HL-60/S4 treated with retinoic acid at 250 ng/mL for 4 days and 3 days (cell line): ENCODE results near the gene PAM.

ENCODE experiments used
- in situ Hi-C: fragments of 300-500 bp; cut with MboI; formaldehyde crosslinking; loops from 2 replicates; pipeline ENCODE4 v1.7.0; 2022; ENCODE audit warnings: low sequenced_read_pairs

PAM gene

DNA sequence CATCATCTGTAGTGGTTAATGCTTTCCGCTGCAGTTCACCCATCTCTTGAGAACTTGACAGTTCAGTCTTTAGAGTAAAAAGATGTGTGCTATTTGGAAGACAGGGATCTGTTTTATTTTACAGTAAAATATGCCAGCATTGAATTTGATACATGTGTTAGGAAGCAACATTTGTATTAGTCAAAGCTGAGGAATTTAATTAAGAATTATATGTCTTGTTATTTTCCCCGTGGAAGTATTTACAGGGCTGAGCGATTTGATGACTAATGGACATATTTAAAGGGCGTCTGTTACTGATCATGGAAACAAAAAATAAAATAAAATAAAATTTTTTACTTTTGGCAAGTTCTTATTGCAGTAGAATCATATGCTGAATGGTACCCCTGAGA lies 101.3 kb downstream of the PAM start:
- in situ Hi-C loops, result no loop called here

DNA sequence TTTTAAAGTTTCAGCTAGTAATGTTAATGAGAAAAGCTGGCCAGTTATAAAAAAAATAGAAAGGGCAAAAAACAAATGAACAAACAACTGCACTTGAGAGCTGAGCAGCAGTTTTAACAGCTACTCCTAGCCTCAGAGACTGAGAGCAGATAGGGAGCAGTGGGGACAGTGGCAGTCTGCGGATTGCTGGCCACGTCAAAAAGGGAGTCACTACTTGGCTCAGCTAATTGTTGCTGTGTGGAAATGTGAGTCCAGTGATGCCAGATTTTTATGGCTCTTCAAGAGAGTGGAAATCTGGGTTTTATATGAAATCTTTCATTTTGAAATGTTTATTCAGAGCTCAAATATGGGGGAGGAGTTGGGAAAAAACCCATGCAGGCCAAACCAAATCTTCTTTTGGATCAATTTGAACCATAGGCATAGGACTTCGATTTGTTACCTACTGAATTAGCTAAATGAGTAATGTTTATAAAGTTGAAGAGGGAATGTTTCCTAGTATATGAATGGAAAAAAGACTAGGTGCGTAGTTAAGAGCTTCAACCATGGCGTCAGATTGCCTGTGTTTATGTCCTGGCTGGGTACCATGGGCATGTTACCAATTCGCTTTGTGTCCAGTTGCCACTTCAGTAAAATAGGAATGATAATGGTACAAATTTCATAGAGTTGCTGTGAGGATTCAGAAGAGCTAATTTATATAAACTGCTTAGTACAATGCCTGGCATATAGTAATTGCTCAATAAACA lies 102.1 kb downstream of the PAM start:
- in situ Hi-C loops, result no loop called here

GRCh38 chr5:102858221-102858620 lies 103.1 kb downstream of the PAM start:
- in situ Hi-C loops, result no loop called here

GRCh38 chr5:102858808-102859207 lies 103.7 kb downstream of the PAM start:
- in situ Hi-C loops, result no loop called here

DNA sequence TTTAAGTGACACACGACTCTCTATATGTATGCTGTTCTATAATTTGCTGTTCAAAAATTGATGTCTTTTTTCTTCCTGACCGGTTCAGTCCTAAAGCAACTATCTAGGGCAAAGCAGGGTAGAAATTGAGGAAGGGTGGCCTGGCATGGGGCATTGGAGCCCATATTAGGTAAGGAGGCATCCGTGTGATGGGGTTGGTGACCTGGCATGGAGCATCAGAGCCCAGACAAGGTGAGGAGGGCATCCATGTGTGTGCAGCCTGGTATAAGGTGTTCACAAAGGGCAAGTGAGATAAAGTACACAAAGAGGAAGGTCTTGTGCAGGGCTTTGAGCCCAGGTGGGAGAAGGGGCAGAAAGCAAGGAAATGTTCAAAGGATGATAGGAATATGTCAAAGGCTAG lies 104.9 kb downstream of the PAM start:
- in situ Hi-C loops, result no loop called here

DNA sequence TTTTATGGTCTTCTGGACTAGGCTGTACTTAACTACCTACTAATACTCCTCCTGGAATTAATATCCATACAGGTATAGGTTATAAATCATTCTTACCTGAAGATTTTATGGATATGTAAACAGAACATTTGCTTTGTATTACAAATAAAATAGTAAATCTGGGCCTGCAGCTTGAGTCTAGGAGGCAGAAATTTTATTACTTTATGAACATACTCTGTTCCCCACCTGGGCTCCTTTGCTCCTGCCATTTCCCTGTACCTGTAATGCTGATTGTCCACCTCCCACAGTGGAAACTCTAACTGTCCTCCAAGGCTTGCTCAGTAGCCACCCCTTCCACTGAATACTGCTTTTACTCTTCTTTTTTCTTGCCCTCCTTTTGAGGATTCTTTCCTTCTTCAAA lies 108.0 kb downstream of the PAM start:
- in situ Hi-C loops, result no loop called here

GRCh38 chr5:102863764-102864560 lies 108.9 kb downstream of the PAM start:
- in situ Hi-C loops, result no loop called here

DNA sequence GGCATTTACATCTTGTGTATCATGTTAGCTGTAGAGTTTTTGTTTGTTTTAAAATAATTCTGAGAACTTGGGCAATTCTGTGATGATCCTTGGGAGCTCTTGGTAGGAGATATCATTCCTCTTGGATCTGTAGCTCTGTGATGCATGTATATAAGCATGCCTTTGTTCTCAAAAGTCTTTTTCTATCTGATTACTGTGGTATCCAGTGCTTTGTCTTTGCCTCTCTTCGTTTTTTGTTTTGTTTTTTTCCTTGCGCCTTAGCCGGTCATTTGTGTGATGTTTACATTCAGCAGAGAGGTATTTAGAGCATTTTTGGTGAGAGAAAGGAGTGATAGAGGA lies 110.0 kb downstream of the PAM start:
- in situ Hi-C loops, result no loop called here

DNA sequence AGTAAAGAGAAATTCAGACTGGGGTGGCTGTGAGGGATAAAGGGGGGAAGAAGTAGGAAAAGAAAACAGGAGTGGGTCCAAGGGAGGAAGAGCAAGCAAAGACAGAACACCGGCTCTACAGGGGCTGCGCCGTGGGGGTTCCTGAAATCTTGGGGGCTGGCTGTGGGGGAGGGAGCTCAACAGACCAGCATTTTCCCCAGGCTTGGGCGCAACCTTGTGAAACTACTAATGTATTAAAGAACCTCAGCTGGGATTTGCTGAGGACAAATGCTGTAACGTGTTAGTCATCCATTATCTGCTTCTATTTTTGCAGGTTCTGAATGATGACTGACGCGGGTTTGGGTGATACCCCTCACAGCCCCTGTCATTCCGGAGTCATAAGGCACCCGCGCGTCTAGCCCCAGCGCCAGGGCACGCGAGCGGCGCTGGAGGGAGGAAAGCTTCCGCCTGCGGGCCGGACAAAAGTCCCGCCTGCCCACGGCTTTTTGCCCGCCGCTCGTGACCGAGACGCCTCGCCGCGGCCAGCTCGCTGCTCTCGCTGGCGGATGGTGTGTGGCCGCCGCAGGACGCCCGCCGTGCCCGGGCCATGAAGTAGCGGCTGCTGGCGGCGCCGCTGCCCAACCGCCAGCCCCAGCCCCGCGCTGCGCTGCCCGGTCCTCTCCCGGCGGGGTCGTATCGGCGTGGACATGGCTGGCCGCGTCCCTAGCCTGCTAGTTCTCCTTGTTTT lies 110.6 kb downstream of the PAM start:
- in situ Hi-C loops, result no loop called here

DNA sequence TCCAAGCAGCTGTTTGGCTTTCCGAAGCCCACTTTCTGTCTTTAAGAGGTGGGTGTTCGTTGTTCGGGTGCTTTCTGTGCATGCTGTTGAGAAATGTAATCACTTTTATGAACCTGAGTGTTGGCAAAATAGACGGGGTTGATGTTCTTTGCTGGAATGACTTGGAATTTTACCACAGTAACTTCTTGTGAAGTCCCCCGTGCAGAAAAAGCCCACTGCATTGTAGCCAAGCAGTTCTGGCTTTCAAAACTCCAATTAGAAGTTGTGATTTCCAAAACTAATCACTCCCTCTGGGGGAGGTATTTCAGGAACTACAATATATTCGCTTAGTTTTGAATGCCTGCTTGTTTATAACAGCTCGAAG lies 111.1 kb downstream of the PAM start:
- in situ Hi-C loops, result no loop called here

DNA sequence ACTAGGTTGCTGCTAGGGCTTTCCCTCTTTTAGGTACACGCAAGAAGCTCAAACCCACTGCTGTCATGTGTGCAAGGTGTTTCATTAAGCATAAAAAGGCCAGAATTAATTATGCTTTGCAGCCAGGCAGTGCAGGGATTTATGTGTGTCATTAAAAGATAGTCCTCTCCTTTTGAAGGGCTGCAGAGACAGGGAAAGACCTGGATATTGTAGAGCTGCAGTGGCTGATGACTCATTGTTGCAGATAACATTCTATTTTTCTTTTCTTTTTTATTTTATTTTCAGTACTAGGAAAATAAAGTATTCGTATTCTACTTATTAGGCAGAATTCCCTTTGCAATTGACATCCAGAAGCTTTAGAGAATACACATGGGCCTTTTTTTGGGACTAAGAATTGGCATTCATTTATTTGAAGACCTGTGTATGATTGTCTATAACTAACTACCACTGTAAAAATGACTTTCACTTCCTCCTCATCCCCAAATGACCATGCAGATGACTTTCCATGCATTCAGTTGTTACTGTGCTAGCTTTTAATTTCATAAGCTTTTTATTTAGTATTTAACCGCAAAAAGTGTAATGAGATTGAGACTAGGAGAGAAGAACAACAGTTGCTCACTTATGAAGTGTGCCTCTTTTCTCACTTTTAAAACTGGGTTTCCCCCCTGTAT lies 113.0 kb downstream of the PAM start:
- in situ Hi-C loops, result no loop called here

DNA sequence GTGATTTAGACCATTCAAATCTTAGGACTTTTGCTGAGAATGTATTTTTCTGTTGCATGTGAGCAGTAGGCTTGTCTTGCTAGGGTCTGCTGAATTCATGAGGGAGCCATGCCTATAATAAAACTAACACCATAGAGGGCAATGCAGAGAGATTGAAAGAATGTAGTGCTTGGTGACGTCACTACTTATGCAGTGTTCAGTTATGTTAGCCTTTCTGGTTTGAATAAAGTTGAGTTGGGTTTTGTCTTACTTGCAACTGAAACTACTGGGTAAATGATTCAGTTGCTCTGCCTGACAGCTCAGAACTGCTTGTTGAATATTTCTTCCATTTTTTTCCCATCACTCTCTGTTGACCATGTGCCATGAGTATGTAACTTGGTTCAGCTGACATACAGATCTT lies 114.1 kb downstream of the PAM start:
- in situ Hi-C loops, result no loop called here

GRCh38 chr5:102873379-102873932 lies 118.4 kb downstream of the PAM start:
- in situ Hi-C loops, result no loop called here

- in situ Hi-C loops, result no loop called here
Observed at GRCh38 chr5:102874054-102874453, 118.9 kb downstream of the PAM start.

DNA sequence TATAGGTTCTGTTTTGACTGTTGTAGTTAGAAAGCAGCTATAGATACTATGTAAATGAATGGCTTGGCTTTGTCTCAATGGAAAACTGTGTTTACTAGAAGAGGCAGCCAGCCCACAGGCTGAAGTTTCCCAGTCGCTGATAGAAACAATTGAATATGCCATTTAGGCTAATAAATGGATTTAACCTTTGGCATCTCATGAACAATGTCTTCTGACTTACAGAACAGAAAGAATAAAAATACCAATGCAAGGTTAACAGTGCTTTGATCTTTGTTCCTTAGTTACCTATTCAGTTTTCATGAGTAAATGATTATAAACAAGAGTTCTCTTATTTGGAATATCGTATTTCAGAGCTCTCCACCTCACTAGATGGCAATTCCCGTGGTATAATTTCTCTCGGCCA lies 120.6 kb downstream of the PAM start:
- in situ Hi-C loops, result no loop called here

GRCh38 chr5:102876610-102877009 lies 121.5 kb downstream of the PAM start:
- in situ Hi-C loops, result no loop called here

GRCh38 chr5:102879741-102880140 lies 124.6 kb downstream of the PAM start:
- in situ Hi-C loops, result no loop called here

DNA sequence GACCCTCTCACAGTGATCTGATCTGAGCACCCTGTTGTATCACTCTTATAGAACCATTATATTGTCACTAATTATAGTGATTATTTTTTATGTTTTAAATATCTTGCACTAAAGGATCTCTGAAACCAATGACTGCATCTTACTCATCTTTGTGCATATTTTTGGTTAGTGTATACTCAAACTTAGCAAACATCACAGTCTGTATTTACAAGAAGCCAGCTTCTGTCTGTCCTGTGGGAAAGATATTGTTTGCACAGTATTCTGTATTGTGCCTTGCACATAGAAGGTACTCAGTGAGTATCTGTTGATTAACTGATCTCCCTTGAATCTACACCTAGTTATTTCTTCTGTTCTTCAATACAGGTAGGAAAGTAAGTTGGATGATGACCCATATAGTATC lies 131.5 kb downstream of the PAM start:
- in situ Hi-C loops, result no loop called here

- in situ Hi-C loops, result no loop called here
Observed at GRCh38 chr5:102888483-102888882, 133.4 kb downstream of the PAM start.

DNA sequence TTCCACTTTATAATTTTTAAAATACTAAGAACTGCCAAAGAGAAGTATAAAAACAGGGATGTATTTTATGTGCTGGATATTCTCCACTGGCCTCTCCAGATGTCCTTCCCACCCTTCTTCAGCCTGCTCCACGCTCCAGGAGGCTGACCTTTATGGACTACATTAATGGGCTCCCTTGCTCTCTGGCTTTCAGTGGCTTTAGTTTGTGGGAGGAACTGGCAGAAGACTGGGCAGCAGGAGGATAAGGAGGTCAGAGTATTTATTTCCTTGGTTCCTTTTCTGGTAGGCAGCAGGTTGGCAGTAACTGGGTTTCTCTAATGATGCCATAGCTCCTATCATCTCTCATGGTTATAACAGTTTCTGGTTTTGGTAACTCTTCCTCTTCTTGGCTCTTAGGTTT lies 133.9 kb downstream of the PAM start:
- in situ Hi-C loops, result no loop called here

DNA sequence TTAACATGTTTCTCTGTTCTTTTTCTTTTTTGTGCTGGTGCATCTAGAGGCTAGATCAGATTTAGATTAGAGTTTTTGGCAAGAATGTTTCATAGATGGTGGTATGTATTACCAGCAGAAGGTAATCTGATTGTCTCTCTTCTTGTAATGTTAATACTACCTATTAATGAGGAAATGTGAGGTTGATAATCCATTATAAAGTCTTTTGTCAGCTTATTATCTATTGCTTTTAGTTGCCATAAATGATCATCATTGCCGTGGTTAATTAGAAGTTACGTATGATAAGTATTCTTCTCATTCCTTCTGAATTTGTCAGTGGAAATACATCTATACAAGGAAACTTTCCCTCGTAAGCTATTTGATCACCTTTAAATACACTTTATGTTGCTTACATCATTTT lies 135.0 kb downstream of the PAM start:
- in situ Hi-C loops, result no loop called here
